HepG2 (cell line): ENCODE data around the gene RWDD4.

ENCODE experiments used
- FOXM1 ChIP-seq: sonication (generic); formaldehyde crosslinking; IDR thresholded peaks from 2 replicates; pipeline ENCODE4 v1.5.0; 2020; ENCODE audit warnings: missing genetic modification reagents
- MTA3 ChIP-seq: sonication (generic); formaldehyde crosslinking; IDR thresholded peaks from 2 replicates; pipeline ENCODE4 v1.4.0; 2020; ENCODE audit warnings: missing genetic modification reagents
- POLR2AphosphoS5 ChIP-seq: IDR thresholded peaks from 2 replicates; pipeline ENCODE4 v1.6.1; 2012; ENCODE audit warnings: low read depth, low read length
- TF ChIP-seq, protein P1 (sequence below): sonication (generic); formaldehyde crosslinking; conservative IDR thresholded peaks from 2 replicates; pipeline ENCODE4 v1.8.0; 2022; ENCODE audit warnings: low read depth, missing genetic modification reagents
- TF ChIP-seq, protein P2 (sequence below): sonication (generic); formaldehyde crosslinking; IDR thresholded peaks from 2 replicates; pipeline ENCODE4 v1.4.0; 2020; ENCODE audit warnings: missing genetic modification reagents
- TF ChIP-seq, protein P3 (sequence below): sonication (generic); formaldehyde crosslinking; IDR thresholded peaks from 2 replicates; pipeline ENCODE4 v1.4.0; 2020; ENCODE audit warnings: missing genetic modification reagents
- TF ChIP-seq, protein P4 (sequence below): sonication (generic); formaldehyde crosslinking; IDR thresholded peaks from 2 replicates; pipeline ENCODE4 v1.4.0; 2020; ENCODE audit warnings: missing genetic modification reagents

DNA sequence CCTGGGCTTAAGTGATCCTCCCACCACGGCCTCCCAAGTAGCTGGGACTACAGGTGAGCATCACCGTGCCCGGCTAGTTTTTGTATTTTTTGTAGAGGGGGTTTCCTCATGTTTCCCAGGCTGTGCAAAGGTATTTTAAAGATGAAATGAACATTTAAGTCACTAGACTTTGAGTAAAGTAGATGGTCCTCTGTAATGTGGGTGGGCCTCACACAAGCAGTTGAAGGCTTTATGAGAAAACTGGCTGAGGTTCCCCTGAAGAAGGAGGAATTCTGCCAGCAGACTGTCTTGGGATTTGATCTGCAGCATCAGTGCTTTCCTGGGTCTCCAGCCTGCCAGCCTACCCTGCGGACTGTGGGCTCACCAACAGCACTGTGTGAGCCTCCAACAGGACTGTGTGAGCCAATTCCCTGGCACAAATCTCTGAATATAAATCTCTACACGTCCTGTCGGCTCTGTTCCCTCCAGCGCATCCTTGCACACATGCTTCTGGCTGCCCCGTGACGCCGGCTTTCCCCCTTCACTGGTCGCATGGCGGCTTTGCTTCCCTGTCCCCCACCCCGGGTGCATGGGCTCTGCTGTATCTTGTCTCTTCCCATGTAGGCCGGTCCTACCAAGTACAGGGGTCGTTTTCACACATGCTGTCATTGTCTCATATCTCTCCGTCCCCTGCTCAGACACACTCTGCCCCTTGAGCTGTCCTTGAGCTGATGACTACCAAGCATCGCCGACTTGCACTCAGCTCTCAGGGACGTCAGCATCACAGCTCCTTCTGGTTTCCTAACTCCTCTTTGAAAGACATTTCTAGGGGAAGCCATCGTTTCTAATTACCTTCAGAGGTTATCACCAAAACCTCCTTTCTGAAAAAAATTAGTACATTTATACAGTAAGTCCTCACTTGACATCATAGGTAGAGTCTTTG, 46.4 kb downstream of the RWDD4 start:
- TF ChIP-seq, protein P1, sequence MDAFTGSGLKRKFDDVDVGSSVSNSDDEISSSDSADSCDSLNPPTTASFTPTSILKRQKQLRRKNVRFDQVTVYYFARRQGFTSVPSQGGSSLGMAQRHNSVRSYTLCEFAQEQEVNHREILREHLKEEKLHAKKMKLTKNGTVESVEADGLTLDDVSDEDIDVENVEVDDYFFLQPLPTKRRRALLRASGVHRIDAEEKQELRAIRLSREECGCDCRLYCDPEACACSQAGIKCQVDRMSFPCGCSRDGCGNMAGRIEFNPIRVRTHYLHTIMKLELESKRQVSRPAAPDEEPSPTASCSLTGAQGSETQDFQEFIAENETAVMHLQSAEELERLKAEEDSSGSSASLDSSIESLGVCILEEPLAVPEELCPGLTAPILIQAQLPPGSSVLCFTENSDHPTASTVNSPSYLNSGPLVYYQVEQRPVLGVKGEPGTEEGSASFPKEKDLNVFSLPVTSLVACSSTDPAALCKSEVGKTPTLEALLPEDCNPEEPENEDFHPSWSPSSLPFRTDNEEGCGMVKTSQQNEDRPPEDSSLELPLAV (CRISPR knock-in tag), result no peak
- TF ChIP-seq, protein P2, sequence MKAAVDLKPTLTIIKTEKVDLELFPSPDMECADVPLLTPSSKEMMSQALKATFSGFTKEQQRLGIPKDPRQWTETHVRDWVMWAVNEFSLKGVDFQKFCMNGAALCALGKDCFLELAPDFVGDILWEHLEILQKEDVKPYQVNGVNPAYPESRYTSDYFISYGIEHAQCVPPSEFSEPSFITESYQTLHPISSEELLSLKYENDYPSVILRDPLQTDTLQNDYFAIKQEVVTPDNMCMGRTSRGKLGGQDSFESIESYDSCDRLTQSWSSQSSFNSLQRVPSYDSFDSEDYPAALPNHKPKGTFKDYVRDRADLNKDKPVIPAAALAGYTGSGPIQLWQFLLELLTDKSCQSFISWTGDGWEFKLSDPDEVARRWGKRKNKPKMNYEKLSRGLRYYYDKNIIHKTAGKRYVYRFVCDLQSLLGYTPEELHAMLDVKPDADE (CRISPR knock-in tag), result no peak
- TF ChIP-seq MTA3, result no peak
- TF ChIP-seq, protein P3, sequence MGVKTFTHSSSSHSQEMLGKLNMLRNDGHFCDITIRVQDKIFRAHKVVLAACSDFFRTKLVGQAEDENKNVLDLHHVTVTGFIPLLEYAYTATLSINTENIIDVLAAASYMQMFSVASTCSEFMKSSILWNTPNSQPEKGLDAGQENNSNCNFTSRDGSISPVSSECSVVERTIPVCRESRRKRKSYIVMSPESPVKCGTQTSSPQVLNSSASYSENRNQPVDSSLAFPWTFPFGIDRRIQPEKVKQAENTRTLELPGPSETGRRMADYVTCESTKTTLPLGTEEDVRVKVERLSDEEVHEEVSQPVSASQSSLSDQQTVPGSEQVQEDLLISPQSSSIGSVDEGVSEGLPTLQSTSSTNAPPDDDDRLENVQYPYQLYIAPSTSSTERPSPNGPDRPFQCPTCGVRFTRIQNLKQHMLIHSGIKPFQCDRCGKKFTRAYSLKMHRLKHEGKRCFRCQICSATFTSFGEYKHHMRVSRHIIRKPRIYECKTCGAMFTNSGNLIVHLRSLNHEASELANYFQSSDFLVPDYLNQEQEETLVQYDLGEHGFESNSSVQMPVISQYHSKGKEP, result no peak
- TF ChIP-seq FOXM1 (CRISPR knock-in tag), result no peak
- no peak for TF ChIP-seq POLR2AphosphoS5
- TF ChIP-seq, protein P4, sequence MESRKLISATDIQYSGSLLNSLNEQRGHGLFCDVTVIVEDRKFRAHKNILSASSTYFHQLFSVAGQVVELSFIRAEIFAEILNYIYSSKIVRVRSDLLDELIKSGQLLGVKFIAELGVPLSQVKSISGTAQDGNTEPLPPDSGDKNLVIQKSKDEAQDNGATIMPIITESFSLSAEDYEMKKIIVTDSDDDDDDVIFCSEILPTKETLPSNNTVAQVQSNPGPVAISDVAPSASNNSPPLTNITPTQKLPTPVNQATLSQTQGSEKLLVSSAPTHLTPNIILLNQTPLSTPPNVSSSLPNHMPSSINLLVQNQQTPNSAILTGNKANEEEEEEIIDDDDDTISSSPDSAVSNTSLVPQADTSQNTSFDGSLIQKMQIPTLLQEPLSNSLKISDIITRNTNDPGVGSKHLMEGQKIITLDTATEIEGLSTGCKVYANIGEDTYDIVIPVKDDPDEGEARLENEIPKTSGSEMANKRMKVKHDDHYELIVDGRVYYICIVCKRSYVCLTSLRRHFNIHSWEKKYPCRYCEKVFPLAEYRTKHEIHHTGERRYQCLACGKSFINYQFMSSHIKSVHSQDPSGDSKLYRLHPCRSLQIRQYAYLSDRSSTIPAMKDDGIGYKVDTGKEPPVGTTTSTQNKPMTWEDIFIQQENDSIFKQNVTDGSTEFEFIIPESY (CRISPR knock-in tag), result no peak
